K562 (cell line): ENCODE data around the gene ZNF516. TPM values are rescaled to one million over a fixed set of nuclear protein-coding genes. Genes with fewer than 3 reads are reported as not detected.

Source experiments
- ATAC-seq: fragments of 200-7000 bp; cut with Tn5 transposase; 3 replicates; pipeline ENCODE4 v1.9.1; 2020; ENCODE audit warnings: moderate library complexity
- BruUV-seq: library from RNA; stranded (reverse); fragments of 400-500 nt; replicated peaks from 2 replicates; lab custom pipeline; 2021; lab: Mats Ljungman, UMichigan
- CTCF ChIA-PET: fragments of 300-600 bp; formaldehyde crosslinking; extraction: SDS; loops from one replicate; lab custom pipeline; 2021; ENCODE audit warnings: low intra/inter-chr PET ratio; lab: Yijun Ruan, JAX
- POLR2A ChIA-PET: fragments of 300-600, 350-650 bp; sonication (Branson Sonifier 250); formaldehyde crosslinking; extraction: SDS; loops from one replicate; lab custom pipeline; 2021; ENCODE audit warnings: antibody characterized with exemption, inconsistent platforms; lab: Yijun Ruan, JAX
- DNase-seq, 4 experiments: peaks; one replicate each; pipeline versions ENCODE4 v3.0.0 to v3.0.0-alpha.2; 2011 to 2018; ENCODE audit warnings: low spot score in 3 of 4, mixed read lengths in 3 of 4; ENCODE audit errors: extremely low read depth in 1 of 4
- FAIRE-seq: peaks from 2 replicates; lab custom pipeline; 2011; peaks lifted over from hg19 to GRCh38; lab: Jason Lieb, UNC
- H2AFZ ChIP-seq: 2 replicates; pipeline ENCODE4 v1.6.0; 2011; ENCODE audit warnings: low read depth, low read length, control low read depth, inconsistent platforms
- H3K27ac ChIP-seq: fragments of 200-600 bp; 3 replicates; pipeline ENCODE4 v1.8.0; 2011; ENCODE audit warnings: low read depth, mild to moderate bottlenecking, control low read depth, inconsistent platforms, low read length, moderate library complexity, mixed read lengths; ENCODE audit errors: extremely low read depth
- H3K27me3 ChIP-seq, 2 experiments: fragments of 300-600 bp in 1 of 2; 2 replicates in 1 of 2; 3 replicates in 1 of 2; pipeline versions ENCODE4 v1.6.0 to v1.8.0; 2011; ENCODE audit warnings: inconsistent platforms in 2 of 2, low read length in 2 of 2, mild to moderate bottlenecking in 1 of 2, mixed read lengths in 1 of 2, moderate library complexity in 1 of 2; ENCODE audit not compliant: control insufficient read depth in 2 of 2, insufficient read depth in 2 of 2
- H3K36me3 ChIP-seq: fragments of 300-600 bp; 3 replicates; pipeline ENCODE4 v1.8.0; 2011; ENCODE audit warnings: mild to moderate bottlenecking, low read length, inconsistent platforms; ENCODE audit not compliant: control insufficient read depth, insufficient read depth
- H3K4me1 ChIP-seq, 2 experiments: fragments of 200-600 bp in 1 of 2; replicated peaks in 1 of 2; 2 replicates in 1 of 2; 3 replicates in 1 of 2; pipeline versions ENCODE4 v1.5.1 to v1.8.0; 2011; ENCODE audit warnings: inconsistent platforms in 2 of 2, low read length in 2 of 2, mild to moderate bottlenecking in 1 of 2, mixed read lengths in 1 of 2, moderate library complexity in 1 of 2; ENCODE audit not compliant: control insufficient read depth in 2 of 2, insufficient read depth in 2 of 2
- H3K4me2 ChIP-seq: 2 replicates; pipeline ENCODE4 v1.6.1; 2011; ENCODE audit warnings: low read length, control low read depth, inconsistent platforms, mixed read lengths; ENCODE audit not compliant: insufficient read depth
- H3K4me3 ChIP-seq: fragments of 200-600 bp; sonication (generic), shearing (Covaris generic); 2 replicates; pipeline ENCODE4 v1.5.1; 2016; ENCODE audit warnings: control low read depth, inconsistent platforms
- H3K79me2 ChIP-seq: fragments of 200-600 bp; 3 replicates; pipeline ENCODE4 v1.8.0; 2011; ENCODE audit warnings: low read length, inconsistent platforms; ENCODE audit not compliant: control insufficient read depth, insufficient read depth
- H3K9ac ChIP-seq, 2 experiments: 2 replicates each; pipeline versions ENCODE4 v1.6.0 to v1.6.1; 2011; ENCODE audit warnings: low read depth in 2 of 2, low read length in 2 of 2, control low read depth in 1 of 2, inconsistent platforms in 1 of 2, mild to moderate bottlenecking in 1 of 2, mixed read lengths in 1 of 2; ENCODE audit not compliant: insufficient read depth in 1 of 2
- H3K9me1 ChIP-seq: one replicate; pipeline ENCODE4 v1.6.0; 2011; ENCODE audit warnings: inconsistent platforms, mild to moderate bottlenecking, low read length, moderate library complexity; ENCODE audit not compliant: control insufficient read depth, insufficient read depth
- H3K9me3 ChIP-seq: replicated peaks from 2 replicates; pipeline ENCODE4 v1.5.1; 2011; ENCODE audit warnings: low read depth, low read length, inconsistent platforms; ENCODE audit not compliant: control insufficient read depth, insufficient read depth
- H4K20me1 ChIP-seq: replicated peaks from 2 replicates; pipeline ENCODE4 v1.6.1; 2011; ENCODE audit warnings: low read length, inconsistent platforms, mixed read lengths; ENCODE audit not compliant: control insufficient read depth, insufficient read depth
- FOXP1 ChIP-seq: sonication (generic); formaldehyde crosslinking; IDR thresholded peaks from 2 replicates; pipeline ENCODE4 v1.8.0; 2022; ENCODE audit warnings: mild to moderate bottlenecking, missing genetic modification reagents
- PYGO2 ChIP-seq: fragments of 450-650 bp; IDR thresholded peaks from 2 replicates; pipeline ENCODE4 v1.6.1; 2016; ENCODE audit warnings: mild to moderate bottlenecking, missing genetic modification characterization, moderate library complexity, missing compliant biosample characterization
- SRSF9 ChIP-seq: fragments of 200-400 bp; formaldehyde crosslinking; IDR thresholded peaks from 2 replicates; pipeline ENCODE4 v1.6.1; 2017; ENCODE audit warnings: low read depth, low read length, borderline replicate concordance
- TSC22D4 ChIP-seq: fragments of 450-650 bp; IDR thresholded peaks from 2 replicates; pipeline ENCODE4 v1.6.1; 2016; ENCODE audit warnings: missing genetic modification characterization, missing biosample characterization, control low read depth
- ZNF644 ChIP-seq: fragments of 200-800 bp; sonication (Bioruptor generic); IDR thresholded peaks from 2 replicates; pipeline ENCODE4 v1.6.1; 2016; ENCODE audit warnings: low read depth, missing genetic modification characterization, missing compliant biosample characterization
- WGBS: fragments of 100-300 bp; shearing (Covaris generic); methylation state at CpG from one replicate; pipeline ENCODE4 v1.1.6; 2016; ENCODE audit warnings: low coverage, mixed read lengths; ENCODE audit not compliant: insufficient coverage; ENCODE audit errors: missing lambda C conversion rate; 5-methylcytosine and 5-hydroxymethylcytosine counted together
- in situ Hi-C: fragments of 300-500 bp; cut with MboI; formaldehyde crosslinking; loops from 4 replicates; pipeline ENCODE4 v1.15.0; 2018; ENCODE audit warnings: inconsistent platforms, mixed read lengths
- intact Hi-C: fragments of 100-400 bp; cut with micrococcal nuclease; formaldehyde crosslinking; loops from 2 replicates; pipeline ENCODE4 v1.14.2; 2022
- polyA plus RNA-seq, 8 experiments: library from polyadenylated mRNA; depleted of rRNA in 4 of 8; stranded (reverse) in 5 of 8; unstranded in 3 of 8; fragments of >200 nt; fragmentation: Nextera tagmentation in 2 of 8; fragmentation: Illumina TruSeq in 1 of 8; extraction: Ambion mirVana in 2 of 8; extraction: Trizol in 1 of 8; gene quantifications; 2 replicates each; pipeline versions ENCODE4 v1.2.1 to v1.2.3, GENCODE V29; 2011 to 2014; ENCODE audit warnings: inconsistent platforms in 1 of 8, missing spikeins in 1 of 8
- total RNA-seq, 7 experiments: library from RNA; depleted of rRNA in 6 of 7; stranded (reverse); fragments of >200 nt in 6 of 7; fragmentation: Illumina TruSeq in 2 of 7; extraction: Trizol in 2 of 7; gene quantifications; 2 replicates each; pipeline versions ENCODE4 v1.2.1 to v1.2.3, GENCODE V29; 2011 to 2021; ENCODE audit warnings: low replicate concordance in 1 of 7
- TF ChIP-seq, protein P1 (sequence below): fragments of 450-650 bp; formaldehyde crosslinking; IDR thresholded peaks from 2 replicates; pipeline ENCODE4 v1.4.0; 2022; ENCODE audit warnings: mild to moderate bottlenecking, moderate library complexity
- TF ChIP-seq, protein P2 (sequence below): fragments of 250-450 bp; sonication (Bioruptor Pico); IDR thresholded peaks from 2 replicates; pipeline ENCODE4 v1.4.0; 2020; ENCODE audit warnings: borderline replicate concordance

Gene ZNF516
- total and polyA plus RNA-seq, 9 of the 15 experiments (the other 6 are each of a cell fraction or from before 2014, with no cell fraction given): 0.04 to 0.20 (median 0.08) TPM; not detected in 3

DNA sequence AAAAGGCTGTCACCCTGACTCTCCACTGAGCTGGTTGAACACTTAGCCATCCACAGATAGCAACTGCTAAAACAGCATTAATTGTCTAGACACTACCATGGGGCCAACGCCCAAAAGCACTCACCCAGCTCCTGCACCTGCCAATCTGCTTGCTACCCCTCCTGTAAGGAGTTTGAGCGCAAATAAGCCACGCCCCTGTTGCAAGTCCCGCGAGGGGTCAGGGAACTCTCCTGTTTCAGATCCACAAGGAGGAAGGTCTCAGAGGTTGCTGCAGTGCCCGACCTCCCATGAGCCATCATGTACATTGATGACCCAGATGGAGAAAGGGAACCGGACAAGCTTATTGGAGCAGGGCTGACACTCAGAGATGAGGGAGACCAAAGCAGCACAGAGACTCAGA, 106.8 kb downstream of the ZNF516 start:
- 2% methylated on average over 5 of the region's 7 CpGs for WGBS
- no TSS peak for BruUV-seq

More for the DNA sequence above, 106.8 kb downstream of the ZNF516 start:
- H3K9ac ChIP-seq: no peak overlapping the region
- TF ChIP-seq ZNF644 (tag) (no peak), SRSF9 (no peak), TSC22D4 (tag) (no peak), PYGO2 (tag) (no peak), FOXP1 (CRISPR knock-in tag) (no peak)
- TF ChIP-seq, protein P1, sequence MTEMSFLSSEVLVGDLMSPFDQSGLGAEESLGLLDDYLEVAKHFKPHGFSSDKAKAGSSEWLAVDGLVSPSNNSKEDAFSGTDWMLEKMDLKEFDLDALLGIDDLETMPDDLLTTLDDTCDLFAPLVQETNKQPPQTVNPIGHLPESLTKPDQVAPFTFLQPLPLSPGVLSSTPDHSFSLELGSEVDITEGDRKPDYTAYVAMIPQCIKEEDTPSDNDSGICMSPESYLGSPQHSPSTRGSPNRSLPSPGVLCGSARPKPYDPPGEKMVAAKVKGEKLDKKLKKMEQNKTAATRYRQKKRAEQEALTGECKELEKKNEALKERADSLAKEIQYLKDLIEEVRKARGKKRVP: no peak
- TF ChIP-seq, protein P2, sequence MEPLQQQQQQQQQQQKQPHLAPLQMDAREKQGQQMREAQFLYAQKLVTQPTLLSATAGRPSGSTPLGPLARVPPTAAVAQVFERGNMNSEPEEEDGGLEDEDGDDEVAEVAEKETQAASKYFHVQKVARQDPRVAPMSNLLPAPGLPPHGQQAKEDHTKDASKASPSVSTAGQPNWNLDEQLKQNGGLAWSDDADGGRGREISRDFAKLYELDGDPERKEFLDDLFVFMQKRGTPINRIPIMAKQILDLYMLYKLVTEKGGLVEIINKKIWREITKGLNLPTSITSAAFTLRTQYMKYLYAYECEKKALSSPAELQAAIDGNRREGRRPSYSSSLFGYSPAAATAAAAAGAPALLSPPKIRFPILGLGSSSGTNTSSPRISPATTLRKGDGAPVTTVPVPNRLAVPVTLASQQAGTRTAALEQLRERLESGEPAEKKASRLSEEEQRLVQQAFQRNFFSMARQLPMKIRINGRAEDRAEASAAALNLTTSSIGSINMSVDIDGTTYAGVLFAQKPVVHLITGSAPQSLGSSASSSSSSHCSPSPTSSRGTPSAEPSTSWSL: no peak
- TF ChIP-seq, all 486 proteins: peak for 0
- Histone ChIP-seq H3K9me1 (no peaks in the 10 kb centered on the region), H3K79me2 (no peaks in the 10 kb centered on the region), H3K27ac (no peak overlapping the region), H2AFZ (no peak overlapping the region), H3K9me3 (no peaks in the 10 kb centered on the region), H3K4me3 (no peak overlapping the region), H3K4me2 (no peak overlapping the region), H3K36me3 (no peaks in the 10 kb centered on the region), H3K27me3 (peaks cover 0 to 22% of the 10 kb centered on the region in 2 experiments; a peak in 3 of 5 replicates), H3K4me1 (peaks cover 0 to 7% of the 10 kb centered on the region in 2 experiments; a peak in 2 of 5 replicates), H4K20me1 (no peaks in the 10 kb centered on the region)
- intact Hi-C loops: no loop called here
- in situ Hi-C loops: no loop called here
- ChIA-PET CTCF (no interaction called here), POLR2A (no interaction called here)
- ATAC-seq: no peak
- no peak for DNase-seq
- FAIRE-seq: no peak
